RWPE2 (cell line): ENCODE results near the gene GGPS1.
A peak's percentile ranks its signal among the peaks of the same experiment; 100 is the strongest.
"Not testable (repeated sequence)": the region's sequence is repeated elsewhere in the genome, so short reads cannot be mapped to it uniquely, and the experiment has no call there.

ENCODE experiments used
- ATAC-seq: fragments of 200-7000 bp; cut with Tn5 transposase; 3 replicates; pipeline ENCODE4 v1.9.1; 2021; ENCODE audit warnings: low read depth
- DNase-seq: peaks from one replicate; pipeline ENCODE4 v3.0.0-alpha.2; 2020; ENCODE audit warnings: low spot score
- H3K27ac ChIP-seq: fragments of 450-650 bp; 2 replicates; pipeline ENCODE4 v1.5.1; 2017; ENCODE audit warnings: mild to moderate bottlenecking; ENCODE audit not compliant: poor library complexity, severe bottlenecking
- H3K27me3 ChIP-seq: fragments of 250-450 bp; sonication (Bioruptor Pico); 2 replicates; pipeline ENCODE4 v1.5.1; 2021; ENCODE audit warnings: mild to moderate bottlenecking, moderate library complexity; ENCODE audit not compliant: insufficient read depth, poor library complexity, severe bottlenecking
- H3K36me3 ChIP-seq: fragments of 250-450 bp; sonication (Bioruptor Pico); 2 replicates; pipeline ENCODE4 v1.5.1; 2020; ENCODE audit warnings: low read depth, mild to moderate bottlenecking, moderate library complexity
- H3K4me1 ChIP-seq: fragments of 250-450 bp; sonication (Bioruptor Pico); 2 replicates; pipeline ENCODE4 v1.5.1; 2021; ENCODE audit warnings: mild to moderate bottlenecking, moderate library complexity; ENCODE audit not compliant: insufficient read depth, poor library complexity, severe bottlenecking
- H3K4me3 ChIP-seq: fragments of 250-450 bp; sonication (Bioruptor Pico); 2 replicates; pipeline ENCODE4 v1.5.1; 2021; ENCODE audit warnings: mild to moderate bottlenecking, moderate library complexity; ENCODE audit not compliant: severe bottlenecking
- H3K9me3 ChIP-seq: fragments of 250-450 bp; sonication (Bioruptor Pico); 2 replicates; pipeline ENCODE4 v1.5.1; 2021; ENCODE audit warnings: mild to moderate bottlenecking, moderate library complexity; ENCODE audit not compliant: severe bottlenecking
- CTCF ChIP-seq: fragments of 450-650 bp; IDR thresholded peaks from one replicate; pipeline ENCODE4 v1.5.1; 2017; ENCODE audit warnings: mild to moderate bottlenecking, moderate library complexity; ENCODE audit not compliant: poor library complexity, severe bottlenecking

Gene GGPS1

GRCh38 chr1:235302143-235302542, 26.2 kb upstream of the GGPS1 start:
- no peak overlapping the region for H3K27ac ChIP-seq
- H3K4me3 ChIP-seq, result no peak overlapping the region
- no peak for ATAC-seq
- no peaks in the 10 kb centered on the region for H3K4me1 ChIP-seq
- H3K27me3 ChIP-seq, result no peaks in the 10 kb centered on the region
- 0 out of 2 replicates have a peak, but pooled peaks cover 4% of the 10 kb centered on the region for H3K36me3 ChIP-seq
- peaks cover under 1% of the 10 kb centered on the region for H3K9me3 ChIP-seq
- no peak for TF ChIP-seq CTCF
- DNase-seq, result no peak

DNA sequence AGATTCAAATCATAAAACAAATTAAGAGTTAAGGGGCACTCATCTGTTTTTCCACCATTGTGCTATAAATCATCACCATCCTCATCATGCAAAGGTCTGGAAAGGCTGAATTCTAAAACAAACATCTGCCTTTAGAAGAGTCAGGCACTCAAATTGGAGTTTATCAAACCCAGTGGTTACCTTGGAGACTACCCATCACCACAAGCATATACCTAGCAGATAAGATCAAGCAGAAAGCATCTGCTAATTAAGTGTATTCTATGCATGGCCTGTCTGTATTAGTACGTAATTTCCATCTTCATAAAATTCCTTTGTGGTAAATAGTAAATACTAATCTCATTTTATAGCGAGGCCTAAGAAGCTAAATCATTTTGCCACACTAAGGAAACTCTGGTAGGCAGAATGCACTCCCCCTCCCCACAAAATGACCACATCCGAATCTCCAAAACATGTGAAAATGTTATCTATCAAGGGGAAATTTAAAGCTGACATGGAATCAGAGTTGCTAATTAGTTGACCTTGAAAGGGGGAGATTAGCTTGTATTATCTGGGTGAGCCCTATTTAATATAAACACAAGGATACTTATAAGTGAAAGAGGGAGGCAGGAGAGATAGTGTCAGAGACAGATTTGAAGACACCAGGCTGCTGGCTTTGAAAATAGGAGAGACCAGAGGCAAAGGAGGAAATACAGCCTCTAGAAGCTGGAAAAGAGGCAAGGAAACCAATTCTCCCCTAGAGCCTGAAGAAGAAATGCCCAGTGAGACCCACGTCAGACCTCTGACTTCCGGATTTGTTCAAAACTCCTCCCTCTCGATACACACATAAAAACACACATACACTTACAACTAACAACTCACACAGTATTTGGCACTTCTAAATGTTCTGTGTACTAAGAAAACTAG, 23.6 kb upstream of the GGPS1 start:
- Histone ChIP-seq H3K4me1 (no peaks in the 10 kb centered on the region), H3K36me3 (no peaks in the 10 kb centered on the region), H3K27ac (no peak overlapping the region), H3K9me3 (no peaks in the 10 kb centered on the region), H3K27me3 (no peaks in the 10 kb centered on the region), H3K4me3 (no peak overlapping the region)
- ATAC-seq, result no peak
- DNase-seq, result no peak
- no peak for TF ChIP-seq CTCF

- Histone ChIP-seq H3K4me3 (no peak overlapping the region), H3K9me3 (no peaks in the 10 kb centered on the region), H3K27ac (no peak overlapping the region), H3K4me1 (no peaks in the 10 kb centered on the region), H3K27me3 (no peaks in the 10 kb centered on the region), H3K36me3 (no peaks in the 10 kb centered on the region)
- ATAC-seq (no peak), DNase-seq (no peak)
- TF ChIP-seq CTCF, result no peak
Observed at GRCh38 chr1:235307158-235308124, 20.9 kb upstream of the GGPS1 start.

DNA sequence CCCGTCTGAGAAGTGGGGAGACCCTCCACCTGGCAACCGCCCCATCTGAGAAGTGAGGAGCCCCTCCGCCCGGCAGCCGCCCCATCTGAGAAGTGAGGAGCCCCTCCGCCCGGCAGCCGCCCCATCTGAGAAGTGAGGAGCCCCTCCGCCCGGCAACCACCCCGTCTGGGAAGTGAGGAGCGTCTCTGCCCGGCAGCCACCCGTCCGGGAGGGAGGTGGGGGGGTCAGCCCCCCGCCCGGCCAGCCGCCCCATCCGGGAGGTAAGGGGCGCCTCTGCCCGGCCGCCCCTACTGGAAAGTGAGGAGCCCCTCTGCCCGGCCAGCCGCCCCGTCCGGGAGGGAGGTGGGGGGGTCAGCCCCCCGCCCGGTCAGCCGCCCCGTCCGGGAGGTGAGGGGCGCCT, 19.2 kb upstream of the GGPS1 start:
- H3K4me3 ChIP-seq, H3K27ac ChIP-seq, H3K36me3 ChIP-seq, ATAC-seq, H3K9me3 ChIP-seq, DNase-seq, H3K27me3 ChIP-seq: not testable (repeated sequence)
- peaks cover 14% of the 10 kb centered on the region for H3K4me1 ChIP-seq

DNA sequence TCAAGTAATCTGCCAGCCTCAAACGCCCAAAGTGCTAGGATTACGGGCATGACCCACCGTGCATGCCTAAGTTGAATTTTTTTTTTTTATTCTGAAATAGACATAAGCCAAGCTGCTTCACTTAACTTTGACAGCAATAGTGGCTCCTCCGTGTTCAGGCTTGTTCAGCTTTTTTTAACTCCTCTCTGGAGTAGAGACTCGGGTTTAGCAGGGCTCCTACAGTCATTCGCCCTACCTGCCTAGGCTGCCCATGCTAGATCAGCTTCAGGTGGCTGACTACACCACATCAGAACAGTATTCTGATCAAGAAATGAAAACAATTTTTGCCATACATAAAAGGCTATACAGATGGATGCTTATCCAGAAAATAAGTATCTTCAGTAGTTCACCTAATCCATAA, 15.1 kb upstream of the GGPS1 start:
- no peak overlapping the region for H3K27ac ChIP-seq
- H3K9me3 ChIP-seq, result no peaks in the 10 kb centered on the region
- no peaks in the 10 kb centered on the region for H3K36me3 ChIP-seq
- peaks cover 18% of the 10 kb centered on the region for H3K4me1 ChIP-seq
- no peaks in the 10 kb centered on the region for H3K27me3 ChIP-seq
- ATAC-seq (peak; percentile 83), DNase-seq (no peak)
- TF ChIP-seq CTCF, result no peak
- H3K4me3 ChIP-seq, result no peak overlapping the region
